WTC11 (cell line): Measurements from ENCODE around the gene ELOVL5. TPM values are rescaled to one million over a fixed set of nuclear protein-coding genes. Genes with fewer than 3 reads are reported as not detected.

Experiments used
- ATAC-seq: fragments of 200-7000 bp; cut with Tn5 transposase; 2 replicates; pipeline ENCODE4 v1.10.0; 2021; ENCODE audit warnings: mild to moderate bottlenecking, moderate library complexity
- CTCF ChIA-PET: fragments of 300-600 bp; sonication (Branson Sonifier 250); formaldehyde crosslinking; loops from one replicate; lab custom pipeline; 2021; ENCODE audit warnings: antibody characterized with exemption; lab: Charles Lee
- POLR2A ChIA-PET: fragments of 350-600 bp; sonication (Branson Sonifier 250); formaldehyde crosslinking; loops from one replicate; lab custom pipeline; 2021; ENCODE audit warnings: antibody characterized with exemption; lab: Charles Lee
- DNase-seq: peaks from one replicate; pipeline ENCODE4 v3.0.0; 2021; ENCODE audit warnings: low spot score
- H3K27ac Mint-ChIP-seq: 2 replicates; pipeline ENCODE4 v1.8.0; 2021; ENCODE audit warnings: mixed read lengths
- H3K27me3 Mint-ChIP-seq: 2 replicates; pipeline ENCODE4 v1.8.0; 2021; ENCODE audit warnings: low read depth, mild to moderate bottlenecking, moderate library complexity, mixed read lengths
- H3K36me3 Mint-ChIP-seq: 2 replicates; pipeline ENCODE4 v1.8.0; 2021; ENCODE audit warnings: mixed read lengths
- H3K4me1 Mint-ChIP-seq: 2 replicates; pipeline ENCODE4 v1.8.0; 2022; ENCODE audit warnings: mixed read lengths
- H3K4me3 Mint-ChIP-seq: 2 replicates; pipeline ENCODE4 v1.8.0; 2021; ENCODE audit warnings: mild to moderate bottlenecking, moderate library complexity, mixed read lengths
- H3K9me3 Mint-ChIP-seq: 2 replicates; pipeline ENCODE4 v1.8.0; 2021; ENCODE audit warnings: mixed read lengths
- ATF6 ChIP-seq: sonication (generic); formaldehyde crosslinking; IDR thresholded peaks from 2 replicates; pipeline ENCODE4 v1.8.1; 2023; ENCODE audit warnings: mild to moderate bottlenecking, missing genetic modification reagents
- CDX4 ChIP-seq: fragments of 250-450 bp; sonication (Bioruptor Pico); IDR thresholded peaks from 2 replicates; pipeline ENCODE4 v1.9.0; 2021; ENCODE audit warnings: moderate library complexity, mild to moderate bottlenecking, inconsistent platforms, borderline replicate concordance
- E2F5 ChIP-seq: sonication (generic); formaldehyde crosslinking; IDR thresholded peaks from 2 replicates; pipeline ENCODE4 v1.8.1; 2022; ENCODE audit warnings: mild to moderate bottlenecking, moderate library complexity, missing genetic modification reagents
- ELF4 ChIP-seq: sonication (generic); formaldehyde crosslinking; IDR thresholded peaks from 2 replicates; pipeline ENCODE4 v1.8.1; 2022; ENCODE audit warnings: low read depth, mild to moderate bottlenecking, moderate library complexity, missing genetic modification reagents
- GRHL2 ChIP-seq: fragments of 250-450 bp; sonication (Bioruptor Pico); IDR thresholded peaks from 2 replicates; pipeline ENCODE4 v1.8.0; 2022; ENCODE audit warnings: mild to moderate bottlenecking, moderate library complexity; ENCODE audit not compliant: insufficient replicate concordance, severe bottlenecking
- MXD4 ChIP-seq: fragments of 250-450 bp; sonication (Bioruptor Pico); IDR thresholded peaks from 2 replicates; pipeline ENCODE4 v1.8.0; 2021; ENCODE audit warnings: mild to moderate bottlenecking, moderate library complexity, borderline replicate concordance
- MYBL2 ChIP-seq: sonication (generic); formaldehyde crosslinking; IDR thresholded peaks from 2 replicates; pipeline ENCODE4 v1.8.1; 2023; ENCODE audit warnings: mild to moderate bottlenecking, moderate library complexity, missing genetic modification reagents
- NFYB ChIP-seq: sonication (generic); formaldehyde crosslinking; conservative IDR thresholded peaks from 2 replicates; pipeline ENCODE4 v1.8.0; 2022; ENCODE audit warnings: low read depth, missing genetic modification reagents
- ZMAT4 ChIP-seq: fragments of 250-450 bp; sonication (Bioruptor Pico); IDR thresholded peaks from 2 replicates; pipeline ENCODE4 v1.9.0; 2021; ENCODE audit warnings: mild to moderate bottlenecking
- ZNF121 ChIP-seq: sonication (generic); formaldehyde crosslinking; IDR thresholded peaks from 2 replicates; pipeline ENCODE4 v1.8.0; 2023; ENCODE audit warnings: missing genetic modification reagents
- ZNF281 ChIP-seq: sonication (generic); formaldehyde crosslinking; IDR thresholded peaks from 2 replicates; pipeline ENCODE4 v1.8.0; 2023; ENCODE audit warnings: mild to moderate bottlenecking, missing genetic modification reagents
- ZNF512 ChIP-seq: sonication (generic); formaldehyde crosslinking; IDR thresholded peaks from 2 replicates; pipeline ENCODE4 v1.8.1; 2022; ENCODE audit warnings: missing genetic modification reagents, borderline replicate concordance
- total RNA-seq: library from RNA; stranded (reverse); gene quantifications from 3 replicates; pipeline ENCODE4 v1.2.3, GENCODE V29; 2021

The ELOVL5 gene
- total RNA-seq, 1 experiment from 2014 or later = 122 TPM

GRCh38 chr6:53369051-53369450 lies 20.3 kb upstream of the ELOVL5 start:
- TF ChIP-seq NFYB (CRISPR knock-in tag) (no peak), ZMAT4 (CRISPR knock-in tag) (no peak), MYBL2 (CRISPR knock-in tag) (no peak), ZNF512 (CRISPR knock-in tag) (no peak), ZNF281 (CRISPR knock-in tag) (no peak), ZNF121 (CRISPR knock-in tag) (no peak), ATF6 (CRISPR knock-in tag) (no peak), ELF4 (no peak), CDX4 (CRISPR knock-in tag) (no peak), MXD4 (no peak)
- TF ChIP-seq, all 79 proteins: peak for 0
- H3K36me3 Mint-ChIP-seq = 0 out of 2 replicates have a peak, but pooled peaks cover 6% of the 10 kb centered on the region
- no peak overlapping the region for H3K4me3 Mint-ChIP-seq
- ATAC-seq = no peak
- DNase-seq = no peak
- ChIA-PET POLR2A (no interaction called here), CTCF (no interaction called here)
- no peaks in the 10 kb centered on the region; the same call in 1 of the 2 replicates for H3K27me3 Mint-ChIP-seq
- H3K9me3 Mint-ChIP-seq = peaks cover 25% of the 10 kb centered on the region
- H3K4me1 Mint-ChIP-seq = no peaks in the 10 kb centered on the region
- no peak overlapping the region for H3K27ac Mint-ChIP-seq

GRCh38 chr6:53366128-53366641 lies 17.4 kb upstream of the ELOVL5 start:
- ChIA-PET CTCF (no interaction called here), POLR2A (no interaction called here)
- ATAC-seq (no peak), DNase-seq (no peak)
- Mint-ChIP-seq H3K36me3 (peaks cover 14% of the 10 kb centered on the region; the same call in 1 of the 2 replicates), H3K27me3 (no peaks in the 10 kb centered on the region; the same call in 1 of the 2 replicates), H3K4me3 (no peak overlapping the region), H3K27ac (no peak overlapping the region), H3K9me3 (peaks cover 41% of the 10 kb centered on the region), H3K4me1 (no peaks in the 10 kb centered on the region)
- TF ChIP-seq GRHL2 (CRISPR knock-in tag) (no peak), E2F5 (no peak)
